VCaP (cell line): Measurements from ENCODE around the gene PNMA6E.

Experiments used
- H3K27ac ChIP-seq: fragments of 450-650 bp; 2 replicates; pipeline ENCODE4 v1.5.1; 2017
- TF ChIP-seq, protein P1 (sequence below): fragments of 450-650 bp; conservative IDR thresholded peaks from 2 replicates; pipeline ENCODE4 v1.5.1; 2017; ENCODE audit warnings: mild to moderate bottlenecking, moderate library complexity

PNMA6E gene

DNA sequence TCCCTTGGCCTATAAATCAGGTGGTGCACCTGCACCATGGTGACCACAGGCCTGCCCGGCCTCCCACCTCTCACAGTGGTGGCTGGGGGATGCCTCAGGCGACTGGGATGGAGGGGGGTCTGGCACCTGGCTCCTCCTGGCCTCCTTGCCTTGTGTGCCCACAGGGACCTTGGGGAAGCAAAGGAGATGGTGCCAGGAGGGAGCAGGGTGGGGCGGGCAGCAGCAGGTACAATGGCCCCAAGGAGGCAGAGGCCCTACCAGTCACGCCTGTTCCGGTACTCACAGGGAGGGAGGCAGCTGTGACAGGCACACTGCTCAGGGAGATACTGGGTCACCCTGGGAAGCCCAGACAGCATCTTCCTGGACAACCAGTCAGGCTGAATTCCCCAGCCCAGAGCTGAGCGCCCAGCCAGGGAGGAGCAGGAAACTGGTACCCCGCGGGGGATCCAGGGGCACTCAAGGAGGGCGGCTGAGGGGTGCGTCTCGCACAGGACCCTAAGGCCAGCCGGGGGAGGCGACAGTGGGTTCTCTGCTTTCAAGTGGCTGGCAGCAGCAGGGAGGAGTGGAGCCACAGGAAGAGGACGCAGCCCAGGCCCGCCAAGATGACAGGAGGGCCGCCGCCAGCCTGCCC is 45.9 kb upstream of the PNMA6E start:
- TF ChIP-seq, protein P1, sequence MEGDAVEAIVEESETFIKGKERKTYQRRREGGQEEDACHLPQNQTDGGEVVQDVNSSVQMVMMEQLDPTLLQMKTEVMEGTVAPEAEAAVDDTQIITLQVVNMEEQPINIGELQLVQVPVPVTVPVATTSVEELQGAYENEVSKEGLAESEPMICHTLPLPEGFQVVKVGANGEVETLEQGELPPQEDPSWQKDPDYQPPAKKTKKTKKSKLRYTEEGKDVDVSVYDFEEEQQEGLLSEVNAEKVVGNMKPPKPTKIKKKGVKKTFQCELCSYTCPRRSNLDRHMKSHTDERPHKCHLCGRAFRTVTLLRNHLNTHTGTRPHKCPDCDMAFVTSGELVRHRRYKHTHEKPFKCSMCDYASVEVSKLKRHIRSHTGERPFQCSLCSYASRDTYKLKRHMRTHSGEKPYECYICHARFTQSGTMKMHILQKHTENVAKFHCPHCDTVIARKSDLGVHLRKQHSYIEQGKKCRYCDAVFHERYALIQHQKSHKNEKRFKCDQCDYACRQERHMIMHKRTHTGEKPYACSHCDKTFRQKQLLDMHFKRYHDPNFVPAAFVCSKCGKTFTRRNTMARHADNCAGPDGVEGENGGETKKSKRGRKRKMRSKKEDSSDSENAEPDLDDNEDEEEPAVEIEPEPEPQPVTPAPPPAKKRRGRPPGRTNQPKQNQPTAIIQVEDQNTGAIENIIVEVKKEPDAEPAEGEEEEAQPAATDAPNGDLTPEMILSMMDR = no peak
- H3K27ac ChIP-seq = no peak overlapping the region

DNA sequence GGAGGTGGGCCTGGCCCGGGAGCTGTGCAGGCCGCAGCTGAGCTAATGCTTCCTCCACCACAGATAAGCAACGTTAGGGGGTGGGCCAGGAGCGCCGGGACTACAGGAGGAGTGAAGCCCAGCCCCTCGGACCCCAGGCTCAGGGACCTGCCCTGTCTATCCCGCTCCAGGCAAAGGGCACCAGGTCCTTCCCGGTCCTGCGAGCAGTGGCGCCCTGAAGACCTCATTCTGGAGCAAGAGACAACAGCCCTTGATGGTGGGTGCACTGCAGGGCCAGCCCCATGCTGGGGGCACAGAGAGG is 45.4 kb upstream of the PNMA6E start:
- H3K27ac ChIP-seq = no peak overlapping the region
- TF ChIP-seq, protein P1 = no peak

DNA sequence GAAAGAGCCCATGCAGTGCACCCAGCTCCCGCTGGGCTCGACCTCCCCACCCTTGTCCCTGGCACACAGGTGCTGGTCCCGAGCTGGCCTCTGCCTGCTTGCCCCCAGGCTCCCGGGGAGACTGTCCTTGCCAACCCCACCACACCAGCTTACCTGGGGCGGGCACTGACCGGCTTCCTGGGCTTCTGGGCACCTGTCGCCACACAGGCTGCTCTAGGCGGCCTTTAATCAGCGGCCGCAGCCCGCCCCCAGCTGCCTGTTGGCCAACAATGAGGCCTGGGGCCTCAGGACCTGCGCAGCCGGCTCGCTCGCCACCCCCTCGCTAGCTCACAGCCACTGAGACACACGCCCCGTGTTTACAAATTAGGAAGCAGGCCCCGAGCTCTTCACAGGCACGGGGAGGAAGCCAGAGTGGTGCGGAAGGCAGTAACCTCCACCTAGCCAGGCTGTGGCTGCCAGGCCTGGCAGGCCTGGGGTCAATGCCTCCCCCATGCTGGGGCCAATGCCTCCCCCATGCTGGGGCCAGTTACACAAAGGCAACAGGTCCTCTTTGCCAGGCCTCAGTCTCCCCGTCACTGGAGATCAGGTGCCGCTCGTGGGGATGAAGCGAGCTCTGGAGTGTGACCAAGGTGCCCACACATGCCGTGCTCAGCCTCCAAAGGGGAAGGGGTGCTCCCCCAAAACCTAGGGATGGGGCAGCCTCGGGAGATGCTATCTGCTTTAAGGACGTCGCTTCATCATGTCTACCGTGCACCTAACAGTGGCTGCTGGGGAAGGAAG is 44.9 kb upstream of the PNMA6E start, which contains the start of gene TREX2:
Gene TREX2, minus strand, starts transcription at position 201 of the 780 bp plus-strand sequence. CDS start 626 bp downstream, outside the sequence.
- TF ChIP-seq, protein P1 = no peak
- H3K27ac ChIP-seq = no peak within 1 kb of the TSS

DNA sequence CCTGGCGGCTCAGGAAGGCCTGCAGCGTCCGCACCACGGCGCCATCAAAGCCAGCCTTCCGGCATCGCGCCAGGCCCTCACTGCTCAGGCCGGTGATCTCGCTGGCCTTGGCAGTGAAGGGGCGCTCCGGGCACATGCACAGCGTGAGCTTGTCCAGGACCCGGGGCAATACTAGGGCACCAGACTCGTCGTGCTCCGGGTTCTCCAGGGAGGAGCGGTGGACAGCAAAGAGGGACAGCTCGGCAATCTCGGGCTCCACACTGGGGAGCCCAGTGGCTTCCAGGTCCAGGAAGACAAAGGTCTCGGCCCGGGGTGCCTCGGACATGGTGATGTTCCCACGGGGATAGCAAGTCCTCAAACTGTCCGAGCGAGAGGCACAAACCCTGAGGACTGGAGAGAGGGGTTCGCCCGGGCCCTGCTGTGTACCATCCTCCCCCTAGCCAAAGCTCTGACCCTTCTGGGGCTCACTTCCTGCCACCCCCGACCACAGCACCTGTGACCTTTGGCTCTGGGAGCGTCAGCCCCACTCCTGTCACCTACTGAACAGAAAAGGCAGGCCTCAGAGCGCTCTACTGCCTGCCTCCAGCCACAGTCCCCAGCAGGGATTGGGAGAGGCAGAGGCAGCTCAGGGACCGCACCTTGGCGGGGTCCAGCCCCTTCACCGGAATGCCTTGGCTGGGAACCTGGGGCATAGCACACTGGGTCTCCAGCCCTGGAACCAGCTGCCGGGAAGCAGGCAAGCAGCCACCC is 44.1 kb upstream of the PNMA6E start:
- TF ChIP-seq, protein P1 = no peak
- H3K27ac ChIP-seq = no peak overlapping the region

DNA sequence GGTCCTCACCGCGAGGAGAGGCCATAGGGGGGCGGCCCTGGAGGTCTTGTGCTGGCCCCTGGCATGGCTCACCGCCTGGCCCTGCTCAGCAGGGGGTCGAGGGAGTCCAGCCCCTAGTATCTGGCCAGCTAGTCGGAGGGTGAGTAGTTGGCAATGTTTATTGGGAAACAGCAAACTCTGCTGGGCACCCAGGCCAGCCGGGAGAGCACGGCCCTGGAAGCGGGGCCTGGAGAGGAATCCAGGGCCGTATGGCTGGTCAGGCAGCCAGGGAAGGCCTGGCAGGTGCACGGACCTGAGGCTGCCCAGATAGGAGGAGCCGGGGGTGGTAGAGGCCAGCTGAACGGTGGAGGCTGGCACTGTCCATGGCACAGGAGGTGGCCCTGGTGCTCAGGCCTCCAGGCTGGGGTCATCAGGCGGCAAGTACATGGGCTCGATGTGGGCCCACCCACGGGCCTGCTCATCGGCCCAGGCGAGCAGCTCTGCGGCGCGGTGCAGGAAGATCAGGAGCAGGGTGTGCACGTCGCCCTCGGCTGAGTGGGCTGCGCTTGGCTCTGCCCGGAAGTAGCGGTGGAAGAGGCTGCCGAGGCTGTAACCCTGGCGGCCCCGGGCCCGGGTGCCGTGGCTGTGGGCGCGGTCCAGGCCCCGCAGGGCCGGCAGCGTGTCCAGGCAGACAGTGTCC is 43.3 kb upstream of the PNMA6E start:
- TF ChIP-seq, protein P1 = no peak
- H3K27ac ChIP-seq = no peak overlapping the region

DNA sequence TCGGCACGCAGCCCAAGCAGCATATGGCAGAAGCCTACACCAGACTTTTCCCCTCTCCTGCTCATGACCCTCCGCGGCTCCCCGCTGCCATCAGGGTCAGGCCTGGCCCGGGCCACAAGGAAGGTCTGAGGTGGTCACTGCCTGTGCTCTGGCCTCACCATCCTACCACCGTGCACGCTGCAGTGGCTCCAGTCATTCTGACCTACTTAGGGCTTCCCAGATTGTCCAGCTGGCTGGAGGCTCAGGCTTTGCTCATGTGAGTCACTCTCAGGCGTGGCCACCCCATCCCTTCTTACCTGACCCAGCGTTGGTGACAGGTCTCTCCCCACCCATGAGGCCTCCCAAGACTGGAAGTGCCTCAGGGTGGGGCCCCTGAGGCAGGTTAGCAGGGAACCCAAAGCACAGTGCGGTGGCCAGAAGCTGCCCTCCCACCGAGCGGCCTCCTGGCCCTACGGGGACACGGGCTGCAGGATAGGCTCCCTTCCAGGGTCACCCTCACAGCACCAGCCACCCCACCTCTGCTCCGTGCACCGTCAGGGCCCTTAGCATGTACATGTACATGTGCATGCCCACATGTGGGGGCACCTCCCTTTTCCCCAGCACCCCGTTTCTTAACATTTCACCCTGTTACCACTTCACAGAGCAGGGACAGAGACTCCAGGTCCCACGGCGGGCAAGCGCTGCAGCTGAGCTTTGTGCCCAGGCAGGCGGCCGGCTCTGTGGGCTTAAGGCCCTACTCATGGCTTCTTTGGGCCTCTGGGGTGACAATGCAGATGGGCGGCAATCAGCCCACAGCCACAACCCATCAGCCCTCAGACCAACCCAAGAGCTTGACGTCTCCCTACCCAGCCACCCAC is 42.6 kb upstream of the PNMA6E start:
- TF ChIP-seq, protein P1 = no peak
- no peak overlapping the region for H3K27ac ChIP-seq
